ENCODE data around the gene ZBTB25.

ZBTB25 gene

DNA sequence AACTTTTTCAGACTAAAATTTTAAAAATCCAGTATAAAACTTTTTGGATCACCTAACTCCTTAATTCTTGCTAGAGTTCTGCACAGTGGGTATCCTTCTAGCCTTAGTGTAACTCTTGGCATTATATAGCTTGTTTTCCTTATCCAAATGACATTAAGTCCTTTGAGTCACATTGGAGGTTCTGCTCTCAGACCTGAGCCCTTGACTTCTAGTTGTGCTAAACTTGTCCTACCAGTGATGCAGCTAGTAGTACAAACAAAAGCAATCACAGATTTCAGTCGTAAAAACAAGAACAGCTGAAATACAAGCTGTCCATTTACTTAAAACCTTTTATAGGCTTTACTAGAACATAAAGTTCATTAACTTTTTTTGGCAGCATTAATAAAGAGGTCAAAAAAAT is 11.4 kb upstream of the ZBTB25 start:
- peak; percentile 33 for DNase-seq

DNA sequence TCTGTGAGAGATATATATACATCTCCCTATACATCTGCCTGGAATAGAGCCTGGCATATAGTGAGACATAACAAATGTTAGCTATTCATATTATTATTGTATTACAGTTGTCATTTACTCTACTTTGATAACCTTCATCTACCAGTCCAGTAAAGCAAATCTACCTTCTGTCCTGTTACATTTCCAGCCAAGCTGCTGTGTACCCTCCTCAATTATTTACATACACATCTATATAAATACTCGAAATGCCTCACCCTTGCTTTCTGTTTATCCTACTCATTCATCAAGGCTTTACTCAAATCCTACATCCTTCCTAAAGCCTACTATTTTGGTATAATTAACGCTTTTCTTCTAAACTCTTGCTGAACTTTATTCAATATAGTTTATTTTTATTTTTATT is 9.6 kb upstream of the ZBTB25 start:
- no peak for DNase-seq

DNA sequence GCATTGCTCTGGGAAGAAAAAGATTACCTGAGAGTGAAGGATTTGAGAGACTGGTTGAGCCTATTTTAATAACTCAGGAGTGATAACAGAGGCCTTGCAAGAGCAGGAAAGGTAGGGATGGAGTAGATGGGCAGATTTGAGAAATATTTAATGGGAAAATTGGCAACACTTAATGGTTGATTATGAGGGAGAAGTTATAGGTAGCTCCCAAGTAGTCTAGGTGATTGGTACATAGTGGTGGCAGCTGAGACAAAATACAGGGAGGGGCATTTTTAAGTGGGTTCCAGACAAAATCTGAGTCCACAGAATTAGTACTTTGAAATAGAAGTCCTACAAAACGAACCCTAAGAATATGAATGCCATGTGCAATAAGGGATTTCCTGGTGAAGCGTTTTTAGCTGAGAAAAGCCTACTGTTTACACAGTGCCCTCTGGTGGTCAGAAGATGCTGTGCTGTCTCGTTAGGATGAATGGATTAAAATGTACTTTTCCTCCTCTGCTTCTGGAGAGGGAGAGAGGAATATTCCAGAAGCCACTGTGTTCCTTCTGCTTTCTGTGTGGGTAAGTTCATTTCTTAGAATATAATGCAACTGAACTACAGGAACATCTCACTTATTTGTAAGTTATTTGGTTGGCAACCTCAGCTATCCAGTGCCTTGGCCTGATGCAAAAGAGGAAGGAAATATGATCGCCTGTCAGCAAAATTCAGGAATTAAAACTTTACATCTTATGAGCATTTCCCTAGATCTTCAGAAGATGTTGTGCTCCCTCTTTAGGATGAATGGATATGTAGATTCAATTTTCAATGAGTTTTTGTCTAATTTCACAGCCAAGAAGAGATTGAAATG is 7.4 kb upstream of the ZBTB25 start:
- peak; percentile 83 for DNase-seq

DNA sequence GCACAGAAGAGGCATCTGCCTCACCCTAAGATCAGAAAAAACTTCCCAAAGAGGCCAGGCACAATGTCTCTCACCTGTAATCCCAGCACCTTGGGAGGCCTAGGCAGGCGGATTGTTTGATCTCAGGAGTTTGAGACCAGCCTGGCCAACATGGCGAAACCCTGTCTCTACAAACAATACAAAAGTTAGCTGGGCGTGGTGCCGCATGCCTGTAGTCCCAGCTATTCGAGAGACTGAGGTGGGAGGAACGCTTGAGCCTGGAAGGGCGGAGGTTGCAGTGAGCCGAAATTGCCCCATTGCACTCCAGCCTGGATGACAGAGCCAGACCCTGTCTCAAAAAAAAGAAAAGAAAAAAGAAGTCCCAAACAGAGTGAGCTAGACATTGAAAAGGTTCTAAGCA is 5.4 kb upstream of the ZBTB25 start:
- no peak for DNase-seq

GRCh38 chr14:64508215-64508776 is 4.7 kb upstream of the ZBTB25 start:
- no peak for DNase-seq

- DNase-seq, result no peak
Measured at GRCh38 chr14:64507376-64508156, 3.9 kb upstream of the ZBTB25 start.

DNA sequence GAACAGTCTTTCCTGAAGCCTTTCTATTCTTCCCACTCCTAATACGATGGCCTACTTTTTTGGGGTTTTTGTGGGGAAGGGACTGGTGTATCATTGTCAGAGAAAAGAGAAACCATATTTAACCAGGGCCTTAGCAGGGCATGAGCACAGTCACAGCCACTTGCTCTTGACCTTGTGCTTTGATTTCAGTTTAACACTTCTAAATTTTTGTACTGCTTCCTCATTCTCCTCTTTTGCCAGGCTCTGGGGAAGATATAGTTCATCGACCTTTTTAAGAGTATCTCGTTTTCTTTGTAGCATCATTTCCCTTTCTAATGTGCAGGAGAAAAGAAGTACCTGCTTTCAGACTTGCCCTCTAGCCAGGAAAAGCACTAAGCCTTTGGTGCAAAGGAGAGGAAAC is 3.1 kb upstream of the ZBTB25 start:
- no peak for DNase-seq

DNA sequence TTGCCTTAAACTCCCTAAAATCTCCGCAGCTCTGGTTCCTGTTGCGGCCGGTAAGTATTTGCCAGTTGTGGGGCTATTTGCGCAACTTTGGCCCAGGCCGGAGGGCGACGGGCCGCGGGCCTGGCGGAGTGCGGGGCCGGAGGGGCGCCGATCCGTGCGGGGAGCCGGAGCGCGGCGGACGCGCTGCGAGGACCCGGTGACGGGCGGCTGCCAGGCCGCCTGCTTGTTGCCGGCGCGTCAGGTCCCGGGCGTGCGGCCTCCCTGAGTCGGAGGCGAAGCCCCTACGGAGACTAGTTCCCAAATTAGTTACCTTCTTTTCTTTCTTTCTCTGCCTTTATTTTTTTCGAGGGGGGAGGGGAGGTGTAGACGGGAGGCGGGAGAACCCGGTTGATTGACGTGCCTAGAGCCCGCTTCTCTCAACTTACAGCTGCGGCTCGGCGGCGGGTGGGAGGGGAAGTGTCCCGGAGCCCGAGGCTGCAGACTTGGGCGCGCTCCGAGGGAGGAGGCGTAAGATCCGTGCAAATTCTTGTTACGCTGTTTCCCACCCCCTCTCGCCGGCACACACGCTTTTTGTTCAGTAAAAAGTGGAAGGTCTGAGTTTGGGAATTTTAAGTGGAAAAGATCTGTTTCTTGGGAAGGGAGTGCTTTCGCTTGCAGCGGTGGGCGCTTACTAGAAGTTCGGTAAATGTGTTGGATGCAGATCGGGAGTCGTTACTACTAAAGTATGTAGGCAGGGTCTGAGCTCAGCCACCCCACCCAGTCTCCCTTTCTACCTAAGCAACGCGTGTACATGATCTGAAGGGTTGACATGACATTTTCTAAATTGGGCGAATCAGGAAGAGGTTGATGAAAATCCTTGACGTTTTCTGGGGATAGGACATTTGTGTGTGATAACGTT is 1.5 kb upstream of the ZBTB25 start:
- peak; percentile 86 for DNase-seq

DNA sequence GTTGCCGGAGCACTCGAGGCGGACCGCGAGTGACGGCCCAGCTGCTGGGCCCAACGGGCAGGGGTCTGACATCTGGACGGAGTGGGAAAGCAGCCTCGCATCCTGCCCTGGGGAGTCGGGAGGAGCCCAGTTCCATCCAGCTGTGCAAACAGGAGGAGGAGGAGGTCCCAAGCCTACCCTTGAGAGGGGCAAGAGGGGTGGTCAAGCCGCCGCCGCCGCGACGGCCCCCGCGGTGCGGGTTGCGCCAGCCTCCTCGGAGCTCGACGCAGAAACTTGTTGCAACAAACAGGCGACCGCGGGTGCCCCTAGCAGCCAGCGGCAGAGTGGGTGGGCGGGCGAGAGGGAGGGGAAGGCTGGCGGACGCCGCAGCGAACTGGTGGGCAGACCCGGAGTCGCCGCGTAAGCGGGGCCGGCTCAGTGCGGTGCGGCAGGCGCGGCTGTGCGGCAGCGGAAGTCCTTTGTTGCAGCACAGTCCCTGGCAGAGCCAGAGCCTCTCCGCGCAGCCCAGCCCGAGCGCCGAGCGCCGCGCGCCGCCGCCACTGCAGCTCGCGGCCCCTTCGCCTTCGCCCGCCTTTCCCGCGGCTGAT is 765 bp upstream of the ZBTB25 start, which contains the start of gene ZBTB1:
TSS of gene ZBTB1 (plus strand) at position 461 of the 587 bp plus-strand sequence. CDS start 16,735 bp downstream, outside the sequence.
- DNase-seq, result peak; percentile 66

GRCh38 chr14:64502887-64503433 is 678 bp downstream of the ZBTB25 start:
- DNase-seq, result no peak

- DNase-seq, result no peak
Measured at GRCh38 chr14:64502456-64502855, 1.2 kb downstream of the ZBTB25 start.

GRCh38 chr14:64501411-64502171 is 2.0 kb downstream of the ZBTB25 start:
- peak; percentile 16 for DNase-seq

DNA sequence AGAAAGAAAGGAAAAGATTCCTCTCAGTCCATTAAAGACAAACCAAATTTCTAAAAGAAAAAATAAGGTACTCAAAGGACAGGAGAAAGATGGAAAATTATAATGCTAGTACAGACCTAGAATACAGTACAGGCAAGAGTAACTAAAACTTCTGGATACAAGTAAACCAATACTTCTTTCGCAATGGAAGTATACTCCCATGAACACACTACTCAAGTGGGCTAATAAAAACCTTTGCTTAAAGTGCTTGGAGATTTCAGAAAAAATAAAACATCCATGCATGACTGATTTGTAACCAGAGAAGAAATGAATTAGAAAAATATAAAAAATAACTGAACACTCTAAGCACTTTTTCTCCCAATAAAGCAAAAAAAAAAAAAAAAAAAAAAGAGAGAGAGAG is 3.5 kb downstream of the ZBTB25 start:
- no peak for DNase-seq

GRCh38 chr14:64496764-64497163 is 6.9 kb downstream of the ZBTB25 start:
- DNase-seq, result no peak

DNA sequence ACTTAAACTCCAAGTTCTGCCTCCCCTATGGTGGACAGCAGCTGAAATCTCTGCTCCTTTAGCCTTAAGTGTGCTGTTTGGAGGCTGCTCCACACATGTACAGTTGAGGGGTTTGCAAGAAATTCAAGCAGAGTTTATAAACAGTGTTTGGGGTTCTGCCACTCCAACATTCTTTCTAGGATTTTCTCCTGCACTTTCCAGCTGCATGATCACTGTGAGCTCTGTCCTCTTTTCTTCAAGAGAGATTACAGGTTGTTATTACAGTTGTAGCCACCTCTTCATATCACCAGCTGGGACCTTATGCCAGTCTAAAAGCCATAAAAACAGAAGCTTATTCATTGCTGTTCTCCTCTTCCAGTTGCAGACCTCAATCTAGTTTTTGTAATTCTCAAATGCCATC is 8.4 kb downstream of the ZBTB25 start:
- no peak for DNase-seq

GRCh38 chr14:64493455-64493854 is 10.2 kb downstream of the ZBTB25 start:
- no peak for DNase-seq

- no peak for DNase-seq
Measured at GRCh38 chr14:64491637-64492036, 12.0 kb downstream of the ZBTB25 start.

DNA sequence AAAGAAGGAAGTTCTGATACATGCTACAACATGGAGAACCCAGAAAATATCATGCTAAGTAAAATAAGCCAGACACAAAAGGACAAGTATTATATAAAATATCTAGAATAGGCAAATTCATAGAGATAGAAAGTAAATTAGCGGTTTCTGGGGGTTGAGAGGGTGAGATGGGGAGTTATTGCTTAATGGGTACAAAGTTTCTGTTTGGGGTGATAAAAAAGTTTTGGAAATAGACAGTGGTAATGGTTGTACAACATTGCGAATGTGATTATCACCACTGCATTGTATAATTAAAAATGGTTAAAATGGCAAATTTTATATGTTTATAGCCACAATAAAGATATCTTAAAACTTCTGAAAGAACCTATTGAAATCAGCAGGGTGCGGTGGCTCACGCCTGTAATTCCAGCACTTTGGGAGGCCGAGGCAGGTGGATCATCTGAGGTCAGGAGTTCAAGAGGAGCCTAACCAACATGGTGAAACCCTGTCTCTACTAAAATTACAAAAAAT is 15.0 kb downstream of the ZBTB25 start:
- DNase-seq, result no peak

DNA sequence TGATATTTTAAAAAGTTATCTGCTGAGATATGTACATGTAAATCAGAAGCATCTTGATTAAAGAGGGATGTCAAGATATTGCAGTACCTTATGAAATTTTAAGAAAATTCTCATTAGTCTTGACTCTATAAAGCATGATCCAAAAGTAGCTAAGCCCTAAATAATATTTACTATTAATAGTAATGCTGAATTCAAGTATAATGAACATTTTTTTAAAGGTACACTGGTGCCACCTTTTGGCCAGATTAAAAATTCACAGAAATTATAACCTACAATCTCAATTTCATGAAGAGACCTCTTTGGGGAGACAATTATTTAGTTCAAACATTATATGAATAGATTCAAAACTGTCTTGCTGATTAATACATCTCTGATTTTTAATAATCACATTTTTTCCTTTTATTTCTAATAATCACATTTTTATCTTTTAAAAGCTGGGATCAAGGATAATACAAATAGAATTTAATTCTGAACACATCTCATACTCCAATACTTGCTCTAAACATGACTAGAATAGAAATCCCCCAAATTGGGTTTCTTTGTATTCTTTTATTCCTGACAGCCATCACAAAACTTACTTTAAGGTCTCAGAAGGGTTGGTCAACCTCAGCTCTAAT is 24.9 kb downstream of the ZBTB25 start:
- DNase-seq, result no peak

DNA sequence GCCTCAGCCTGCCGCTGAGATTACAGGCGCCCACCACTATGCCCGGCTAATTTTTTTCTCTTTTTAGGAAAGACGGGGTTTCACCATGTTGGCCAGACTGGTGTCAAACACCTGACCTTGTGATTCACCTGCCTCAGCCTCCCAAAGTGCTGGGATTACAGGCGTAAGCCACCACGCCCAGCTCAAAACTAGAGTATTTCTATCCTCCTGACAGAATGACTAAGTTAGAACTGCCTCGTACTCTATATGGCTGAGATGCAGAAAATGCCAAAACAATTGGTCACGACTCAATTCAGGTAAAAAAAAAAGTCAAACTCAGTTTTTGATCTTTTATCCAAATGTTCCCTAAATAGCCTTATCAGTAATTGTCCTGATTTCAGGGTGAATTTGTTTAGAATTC is 27.2 kb downstream of the ZBTB25 start:
- no peak for DNase-seq

All from NCI-H510A treated with DMSO at 0.1 percent for 48 hours (cell line).